ENCODE measurements around the gene LEO1. TPM values are rescaled to one million over a fixed set of nuclear protein-coding genes. Genes with fewer than 3 reads are reported as not detected.

The LEO1 gene
- total RNA-seq, 1 donor from 2014 or later, result 38.2 TPM

- Mint-ChIP-seq H3K4me3 (ENCODE audit: low read depth) (no peak overlapping the region), H3K4me1 (ENCODE audit: low read depth) (peaks cover 11% of the 10 kb centered on the region), H3K36me3 (ENCODE audit: low read depth) (peaks cover 44% of the 10 kb centered on the region), H3K27ac (no peak overlapping the region), H3K9me3 (no peaks in the 10 kb centered on the region), H3K27me3 (ENCODE audit: low read depth) (no peaks in the 10 kb centered on the region)
- DNase-seq (ENCODE audit: low spot score), result no peak
- intact Hi-C loops (cut with micrococcal nuclease), result no loop called here
Measured at GRCh38 chr15:51938286-51938685, 33.3 kb downstream of the LEO1 start.

- Mint-ChIP-seq H3K4me3 (ENCODE audit: low read depth) (no peak overlapping the region), H3K27ac (peak overlapping the region; percentile 66), H3K9me3 (no peaks in the 10 kb centered on the region), H3K4me1 (ENCODE audit: low read depth) (peaks cover 11% of the 10 kb centered on the region), H3K27me3 (ENCODE audit: low read depth) (no peaks in the 10 kb centered on the region), H3K36me3 (ENCODE audit: low read depth) (peaks cover 29% of the 10 kb centered on the region)
- intact Hi-C loops (cut with micrococcal nuclease), result no loop called here
- no peak for DNase-seq (ENCODE audit: low spot score)
Measured at GRCh38 chr15:51936105-51936478, 35.5 kb downstream of the LEO1 start.

GRCh38 chr15:51935466-51936104 lies 36.0 kb downstream of the LEO1 start:
- Mint-ChIP-seq H3K9me3 (no peaks in the 10 kb centered on the region), H3K27ac (peak overlapping the region; percentile 66), H3K4me3 (ENCODE audit: low read depth) (no peak overlapping the region), H3K4me1 (ENCODE audit: low read depth) (peaks cover 11% of the 10 kb centered on the region), H3K36me3 (ENCODE audit: low read depth) (peaks cover 32% of the 10 kb centered on the region), H3K27me3 (ENCODE audit: low read depth) (no peaks in the 10 kb centered on the region)
- intact Hi-C loops (cut with micrococcal nuclease), result no loop called here
- DNase-seq (ENCODE audit: low spot score), result no peak

GRCh38 chr15:51932161-51932560 lies 39.4 kb downstream of the LEO1 start:
- intact Hi-C loops (cut with micrococcal nuclease), result no loop called here
- Mint-ChIP-seq H3K27ac (no peak overlapping the region), H3K9me3 (no peaks in the 10 kb centered on the region), H3K4me1 (ENCODE audit: low read depth) (peaks cover 11% of the 10 kb centered on the region), H3K36me3 (ENCODE audit: low read depth) (peaks cover 33% of the 10 kb centered on the region), H3K4me3 (ENCODE audit: low read depth) (no peak overlapping the region), H3K27me3 (ENCODE audit: low read depth) (no peaks in the 10 kb centered on the region)
- no peak for DNase-seq (ENCODE audit: low spot score)

GRCh38 chr15:51931638-51932037 lies 39.9 kb downstream of the LEO1 start:
- H3K36me3 Mint-ChIP-seq (ENCODE audit: low read depth), result peaks cover 36% of the 10 kb centered on the region
- H3K4me1 Mint-ChIP-seq (ENCODE audit: low read depth), result peaks cover 11% of the 10 kb centered on the region
- H3K27ac Mint-ChIP-seq, result no peak overlapping the region
- intact Hi-C loops (cut with micrococcal nuclease), result no loop called here
- no peak for DNase-seq (ENCODE audit: low spot score)
- no peak overlapping the region for H3K4me3 Mint-ChIP-seq (ENCODE audit: low read depth)
- H3K27me3 Mint-ChIP-seq (ENCODE audit: low read depth), result no peaks in the 10 kb centered on the region
- no peaks in the 10 kb centered on the region for H3K9me3 Mint-ChIP-seq

- H3K36me3 Mint-ChIP-seq (ENCODE audit: low read depth), result peaks cover 35% of the 10 kb centered on the region
- H3K4me1 Mint-ChIP-seq (ENCODE audit: low read depth), result peaks cover 9% of the 10 kb centered on the region
- no peaks in the 10 kb centered on the region for H3K27me3 Mint-ChIP-seq (ENCODE audit: low read depth)
- H3K9me3 Mint-ChIP-seq, result no peaks in the 10 kb centered on the region
- intact Hi-C loops (cut with micrococcal nuclease), result no loop called here
- DNase-seq (ENCODE audit: low spot score), result no peak
- H3K27ac Mint-ChIP-seq, result no peak overlapping the region
- no peak overlapping the region for H3K4me3 Mint-ChIP-seq (ENCODE audit: low read depth)
Measured at GRCh38 chr15:51931016-51931415, 40.6 kb downstream of the LEO1 start.

GRCh38 chr15:51926809-51927208 lies 44.8 kb downstream of the LEO1 start:
- Mint-ChIP-seq H3K4me3 (ENCODE audit: low read depth) (no peak overlapping the region), H3K36me3 (ENCODE audit: low read depth) (peaks cover 47% of the 10 kb centered on the region), H3K9me3 (no peaks in the 10 kb centered on the region), H3K27me3 (ENCODE audit: low read depth) (no peaks in the 10 kb centered on the region), H3K4me1 (ENCODE audit: low read depth) (no peaks in the 10 kb centered on the region), H3K27ac (no peak overlapping the region)
- DNase-seq (ENCODE audit: low spot score), result no peak
- intact Hi-C loops (cut with micrococcal nuclease), result no loop called here

GRCh38 chr15:51924156-51925068 lies 47.2 kb downstream of the LEO1 start:
- Mint-ChIP-seq H3K27ac (no peak overlapping the region), H3K4me1 (ENCODE audit: low read depth) (no peaks in the 10 kb centered on the region), H3K4me3 (ENCODE audit: low read depth) (no peak overlapping the region), H3K36me3 (ENCODE audit: low read depth) (peaks cover 45% of the 10 kb centered on the region), H3K9me3 (no peaks in the 10 kb centered on the region), H3K27me3 (ENCODE audit: low read depth) (no peaks in the 10 kb centered on the region)
- DNase-seq (ENCODE audit: low spot score), result no peak
- intact Hi-C loops (cut with micrococcal nuclease), result no loop called here

- DNase-seq (ENCODE audit: low spot score), result no peak
- no peak overlapping the region for H3K27ac Mint-ChIP-seq
- no peaks in the 10 kb centered on the region for H3K27me3 Mint-ChIP-seq (ENCODE audit: low read depth)
Measured at GRCh38 chr15:51917493-51917892, 54.1 kb downstream of the LEO1 start.

GRCh38 chr15:51912528-51912927 lies 59.0 kb downstream of the LEO1 start:
- Mint-ChIP-seq H3K27me3 (ENCODE audit: low read depth) (no peaks in the 10 kb centered on the region), H3K4me3 (ENCODE audit: low read depth) (no peak overlapping the region), H3K4me1 (ENCODE audit: low read depth) (peaks cover 2% of the 10 kb centered on the region), H3K27ac (no peak overlapping the region), H3K36me3 (ENCODE audit: low read depth) (peaks cover 36% of the 10 kb centered on the region), H3K9me3 (no peaks in the 10 kb centered on the region)
- no peak for DNase-seq (ENCODE audit: low spot score)
- intact Hi-C loops (cut with micrococcal nuclease), result no loop called here

More at GRCh38 chr15:51917493-51917892, 54.1 kb downstream of the LEO1 start:
- H3K36me3 Mint-ChIP-seq (ENCODE audit: low read depth), result peaks cover 25% of the 10 kb centered on the region
- no peaks in the 10 kb centered on the region for H3K4me1 Mint-ChIP-seq (ENCODE audit: low read depth)
- no peak overlapping the region for H3K4me3 Mint-ChIP-seq (ENCODE audit: low read depth)
- H3K9me3 Mint-ChIP-seq, result no peaks in the 10 kb centered on the region
- intact Hi-C loops (cut with micrococcal nuclease), result no loop called here

GRCh38 chr15:51909584-51909983 lies 62.0 kb downstream of the LEO1 start:
- H3K4me3 Mint-ChIP-seq (ENCODE audit: low read depth), result no peak overlapping the region
- H3K27me3 Mint-ChIP-seq (ENCODE audit: low read depth), result no peaks in the 10 kb centered on the region
- no peak for DNase-seq (ENCODE audit: low spot score)
- no peak overlapping the region for H3K27ac Mint-ChIP-seq
- H3K36me3 Mint-ChIP-seq (ENCODE audit: low read depth), result peaks cover 43% of the 10 kb centered on the region
- H3K9me3 Mint-ChIP-seq, result no peaks in the 10 kb centered on the region
- intact Hi-C loops (cut with micrococcal nuclease), result no loop called here
- H3K4me1 Mint-ChIP-seq (ENCODE audit: low read depth), result peaks cover 5% of the 10 kb centered on the region

GRCh38 chr15:51908316-51908715 lies 63.3 kb downstream of the LEO1 start:
- no peaks in the 10 kb centered on the region for H3K27me3 Mint-ChIP-seq (ENCODE audit: low read depth)
- peaks cover 5% of the 10 kb centered on the region for H3K4me1 Mint-ChIP-seq (ENCODE audit: low read depth)
- DNase-seq (ENCODE audit: low spot score), result no peak
- intact Hi-C loops (cut with micrococcal nuclease), result no loop called here
- no peaks in the 10 kb centered on the region for H3K9me3 Mint-ChIP-seq
- peaks cover 49% of the 10 kb centered on the region for H3K36me3 Mint-ChIP-seq (ENCODE audit: low read depth)
- H3K27ac Mint-ChIP-seq, result no peak overlapping the region
- H3K4me3 Mint-ChIP-seq (ENCODE audit: low read depth), result no peak overlapping the region

- Mint-ChIP-seq H3K4me1 (ENCODE audit: low read depth) (peaks cover 5% of the 10 kb centered on the region), H3K27me3 (ENCODE audit: low read depth) (no peaks in the 10 kb centered on the region), H3K36me3 (ENCODE audit: low read depth) (peaks cover 51% of the 10 kb centered on the region), H3K4me3 (ENCODE audit: low read depth) (no peak overlapping the region), H3K9me3 (no peaks in the 10 kb centered on the region), H3K27ac (no peak overlapping the region)
- intact Hi-C loops (cut with micrococcal nuclease), result no loop called here
- DNase-seq (ENCODE audit: low spot score), result no peak
Measured at GRCh38 chr15:51907136-51907862, 64.3 kb downstream of the LEO1 start.
